Measurements from ENCODE around the gene PLA2G4B. TPM values are rescaled to one million over a fixed set of nuclear protein-coding genes. Genes with fewer than 3 reads are reported as not detected.

PLA2G4B gene
- total RNA-seq, 5 donors from 2014 or later (not counting 1 experiment from before 2014, with no cell fraction given), result 32.0 to 55.8 (median 44.9) TPM

DNA sequence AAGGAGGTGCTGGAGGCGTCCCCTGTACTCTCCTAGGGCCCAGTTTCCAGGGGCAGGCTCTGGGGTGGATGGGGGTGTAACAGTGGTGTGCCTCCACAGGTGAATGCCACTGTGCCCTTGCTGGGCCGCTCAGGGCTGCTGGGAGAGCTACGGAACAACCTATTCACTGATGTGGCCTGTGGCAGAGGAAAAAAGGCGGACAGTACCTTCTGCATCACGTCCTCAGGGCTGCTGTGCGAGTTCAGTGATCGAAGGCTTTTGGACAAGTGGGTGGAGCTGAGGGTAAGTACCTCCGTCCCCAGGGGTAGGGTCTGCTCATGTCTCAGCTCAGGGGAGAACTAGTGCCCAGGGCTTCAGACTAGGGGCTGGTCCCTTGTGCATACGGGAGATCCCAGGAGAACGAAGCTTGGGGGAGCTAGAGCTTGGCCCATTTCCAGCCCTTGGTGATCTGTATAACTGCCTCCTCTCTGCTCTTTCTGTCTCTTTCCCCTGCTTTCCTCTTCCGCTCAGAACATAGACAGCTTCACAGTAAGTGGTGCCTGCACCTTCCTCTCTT lies 25.7 kb upstream of the PLA2G4B start:
- H3K27ac Mint-ChIP-seq, result no peak overlapping the region
- H3K4me3 ChIP-seq (ENCODE audit: control insufficient read depth in 1 of 2, extremely low read depth in 1 of 2, low read length in 1 of 2), result no peak overlapping the region
- no peaks in the 10 kb centered on the region for H3K9me3 ChIP-seq
- H3K27me3 Mint-ChIP-seq, result no peaks in the 10 kb centered on the region
- no peak overlapping the region for H3K4me3 Mint-ChIP-seq
- H3K4me1 ChIP-seq (ENCODE audit: control insufficient read depth in 1 of 2, extremely low read depth in 1 of 2, insufficient read depth in 2 of 2, low read length in 2 of 2), result peaks cover 0 to 19% of the 10 kb centered on the region in 2 experiments
- H3K27ac ChIP-seq (ENCODE audit: low read length), result no peak overlapping the region
- 96% methylated on average over 10 of the region's 11 CpGs for WGBS (ENCODE audit: insufficient coverage)
- H3K36me3 Mint-ChIP-seq, result peaks cover 32% of the 10 kb centered on the region
- POLR2A ChIA-PET, result interaction anchor here in 1 of 2 donors (0.6 to 0.7 kb wide), 3 partner anchors 13 to 417 kb away, joined by 3 to 4 read pairs (median 3); no protein-coding TSS in a partner anchor
- no peak for DNase-seq
- ATAC-seq (replicated peaks in 1 of 4), result no peak
- peaks cover 5 to 43% of the 10 kb centered on the region in 2 donors for H3K36me3 ChIP-seq (ENCODE audit: control insufficient read depth in 2 of 2, extremely low read depth in 1 of 2, insufficient read depth in 1 of 2, low read length in 1 of 2)
- peaks cover 17% of the 10 kb centered on the region in 3 donors for H3K4me1 Mint-ChIP-seq
- H3K27me3 ChIP-seq (replicated peaks in 1 of 2; ENCODE audit: control insufficient read depth in 2 of 2, extremely low read depth in 1 of 2, insufficient read depth in 2 of 2, low read length in 1 of 2), result no peaks in the 10 kb centered on the region
- CTCF ChIA-PET, result interaction anchor here (1.5 to 5.8 kb wide), 5 partner anchors 12 to 157 kb away, joined by 3 to 104 read pairs (median 7); partner anchors contain the start of gene MAPKBP1 (in 2 of the 2)
- H3K9me3 Mint-ChIP-seq, result no peaks in the 10 kb centered on the region

DNA sequence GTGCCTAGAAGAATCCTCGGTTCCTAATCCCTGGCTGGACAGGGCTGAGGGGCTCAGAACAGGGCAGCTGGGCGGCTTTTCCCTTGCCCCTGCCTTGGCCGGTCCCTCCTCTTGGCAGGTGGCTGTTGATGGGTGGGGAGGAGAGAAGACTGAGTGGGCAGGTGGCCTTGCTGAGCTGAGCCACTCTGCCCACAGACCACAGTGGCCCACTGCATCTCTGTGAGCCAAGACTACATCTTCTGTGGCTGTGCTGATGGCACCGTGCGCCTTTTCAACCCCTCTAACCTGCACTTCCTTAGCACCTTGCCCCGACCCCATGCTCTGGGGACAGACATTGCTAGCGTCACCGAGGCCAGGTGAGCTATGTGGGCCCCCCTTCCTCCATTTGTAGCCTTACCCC lies 25.2 kb upstream of the PLA2G4B start:
- peaks cover 5 to 49% of the 10 kb centered on the region in 2 donors for H3K36me3 ChIP-seq (ENCODE audit: control insufficient read depth in 2 of 2, extremely low read depth in 1 of 2, insufficient read depth in 1 of 2, low read length in 1 of 2)
- no peaks in the 10 kb centered on the region for H3K27me3 Mint-ChIP-seq
- no peaks in the 10 kb centered on the region for H3K9me3 ChIP-seq
- no peaks in the 10 kb centered on the region for H3K9me3 Mint-ChIP-seq
- H3K36me3 Mint-ChIP-seq, result peaks cover 35% of the 10 kb centered on the region
- H3K4me3 ChIP-seq (ENCODE audit: control insufficient read depth in 1 of 2, extremely low read depth in 1 of 2, low read length in 1 of 2), result no peak overlapping the region
- peaks cover 0 to 19% of the 10 kb centered on the region in 2 experiments for H3K4me1 ChIP-seq (ENCODE audit: control insufficient read depth in 1 of 2, extremely low read depth in 1 of 2, insufficient read depth in 2 of 2, low read length in 2 of 2)
- no peaks in the 10 kb centered on the region for H3K27me3 ChIP-seq (replicated peaks in 1 of 2; ENCODE audit: control insufficient read depth in 2 of 2, extremely low read depth in 1 of 2, insufficient read depth in 2 of 2, low read length in 1 of 2)
- ChIA-PET CTCF (interaction anchor here (2.5 to 5.8 kb wide), 3 partner anchors 40 to 91 kb away, joined by 7 to 104 read pairs (median 42); partner anchors contain the start of gene MAPKBP1 (in 2 of the 2)), POLR2A (interaction anchor here (0.6 kb wide), 3 partner anchors 161 to 418 kb away, joined by 3 to 5 read pairs (median 4); no protein-coding TSS in a partner anchor)
- no peak for ATAC-seq (replicated peaks in 1 of 4)
- no peak overlapping the region for H3K4me3 Mint-ChIP-seq
- no peak for DNase-seq
- H3K27ac ChIP-seq (ENCODE audit: low read length), result no peak overlapping the region
- peaks cover 17% of the 10 kb centered on the region in 3 donors for H3K4me1 Mint-ChIP-seq
- 80% methylated on average over 1 of the region's 8 CpGs for WGBS (ENCODE audit: insufficient coverage)
- H3K27ac Mint-ChIP-seq, result no peak overlapping the region

DNA sequence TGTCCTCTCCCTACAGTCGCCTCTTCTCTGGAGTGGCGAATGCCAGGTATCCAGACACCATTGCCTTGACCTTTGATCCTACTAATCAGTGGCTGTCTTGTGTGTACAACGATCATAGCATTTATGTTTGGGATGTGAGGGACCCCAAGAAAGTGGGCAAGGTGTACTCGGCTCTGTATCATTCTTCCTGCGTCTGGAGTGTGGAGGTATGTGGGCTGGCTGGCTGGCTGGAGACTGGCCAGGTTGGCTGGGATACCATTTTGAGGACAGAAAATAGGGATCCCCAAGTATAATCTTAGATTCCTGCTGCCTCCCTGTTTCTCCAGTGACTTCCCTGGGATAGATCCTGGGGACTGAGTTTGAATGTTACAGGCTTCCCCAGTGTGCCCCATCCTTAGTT lies 24.1 kb upstream of the PLA2G4B start:
- H3K9me3 ChIP-seq, result no peaks in the 10 kb centered on the region
- ChIA-PET CTCF (interaction anchor here in 1 of 2 donors (5.8 kb wide), 1 partner anchor 41 kb away, joined by 104 read pairs; the partner anchor contains the start of gene MAPKBP1), POLR2A (no interaction called here)
- ATAC-seq (replicated peaks in 1 of 4), result no peak
- Mint-ChIP-seq H3K27me3 (no peaks in the 10 kb centered on the region), H3K4me1 (peaks cover 16 to 17% (median 17%) of the 10 kb centered on the region in 3 donors), H3K4me3 (no peak overlapping the region), H3K36me3 (peaks cover 42% of the 10 kb centered on the region), H3K9me3 (no peaks in the 10 kb centered on the region), H3K27ac (no peak overlapping the region)
- no peaks in the 10 kb centered on the region for H3K27me3 ChIP-seq (replicated peaks in 1 of 2; ENCODE audit: control insufficient read depth in 2 of 2, extremely low read depth in 1 of 2, insufficient read depth in 2 of 2, low read length in 1 of 2)
- DNase-seq, result no peak
- no peak overlapping the region for H3K27ac ChIP-seq (ENCODE audit: low read length)
- 100% methylated on average over 4 of the region's 5 CpGs for WGBS (ENCODE audit: insufficient coverage)
- peaks cover 5 to 59% of the 10 kb centered on the region in 2 donors for H3K36me3 ChIP-seq (ENCODE audit: control insufficient read depth in 2 of 2, extremely low read depth in 1 of 2, insufficient read depth in 1 of 2, low read length in 1 of 2)
- H3K4me1 ChIP-seq (ENCODE audit: control insufficient read depth in 1 of 2, extremely low read depth in 1 of 2, insufficient read depth in 2 of 2, low read length in 2 of 2), result peaks cover 0 to 18% of the 10 kb centered on the region in 2 experiments
- no peak overlapping the region for H3K4me3 ChIP-seq (ENCODE audit: control insufficient read depth in 1 of 2, extremely low read depth in 1 of 2, low read length in 1 of 2)

DNA sequence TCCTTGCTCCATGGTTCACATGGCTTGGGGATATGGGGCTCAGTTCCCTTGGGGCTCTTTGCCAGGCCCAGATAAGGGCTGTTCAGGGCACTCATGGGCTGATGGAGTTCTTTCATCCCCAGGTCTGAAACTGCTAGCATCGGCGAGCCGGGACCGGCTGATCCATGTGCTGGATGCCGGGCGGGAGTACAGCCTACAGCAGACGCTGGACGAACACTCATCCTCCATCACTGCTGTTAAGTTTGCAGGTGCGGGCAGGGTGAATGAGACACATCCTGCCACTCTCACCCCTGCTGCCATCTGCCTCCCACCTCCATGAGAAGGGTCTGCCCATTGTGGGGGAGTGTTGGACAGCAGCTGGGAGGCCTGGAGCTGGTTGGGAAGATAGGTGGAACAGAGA lies 21.9 kb upstream of the PLA2G4B start:
- Histone ChIP-seq H3K36me3 (ENCODE audit: control insufficient read depth in 2 of 2, extremely low read depth in 1 of 2, insufficient read depth in 1 of 2, low read length in 1 of 2) (peaks cover 11 to 77% of the 10 kb centered on the region in 2 donors), H3K27me3 (replicated peaks in 1 of 2; ENCODE audit: control insufficient read depth in 2 of 2, extremely low read depth in 1 of 2, insufficient read depth in 2 of 2, low read length in 1 of 2) (no peaks in the 10 kb centered on the region), H3K9me3 (no peaks in the 10 kb centered on the region), H3K4me3 (ENCODE audit: control insufficient read depth in 1 of 2, extremely low read depth in 1 of 2, low read length in 1 of 2) (no peak overlapping the region), H3K27ac (ENCODE audit: low read length) (no peak overlapping the region), H3K4me1 (ENCODE audit: control insufficient read depth in 1 of 2, extremely low read depth in 1 of 2, insufficient read depth in 2 of 2, low read length in 2 of 2) (peaks cover 0 to 1% of the 10 kb centered on the region in 2 experiments)
- Mint-ChIP-seq H3K36me3 (peaks cover 53% of the 10 kb centered on the region), H3K4me3 (no peak overlapping the region), H3K4me1 (peaks cover 1 to 2% (median 2%) of the 10 kb centered on the region in 3 donors), H3K27me3 (no peaks in the 10 kb centered on the region), H3K27ac (no peak overlapping the region), H3K9me3 (no peaks in the 10 kb centered on the region)
- WGBS (ENCODE audit: insufficient coverage), result 100% methylated on average over 4 of the region's 9 CpGs
- DNase-seq (no peak), ATAC-seq (replicated peaks in 1 of 4) (no peak)
- CTCF ChIA-PET, result interaction anchor here in 1 of 2 donors (1.1 kb wide), 1 partner anchor 42 kb away, joined by 3 read pairs; the partner anchor contains the start of gene MAPKBP1
- POLR2A ChIA-PET, result interaction anchor here in 1 of 2 donors (0.6 kb wide), 1 partner anchor 400 kb away, joined by 3 read pairs; no protein-coding TSS in a partner anchor

DNA sequence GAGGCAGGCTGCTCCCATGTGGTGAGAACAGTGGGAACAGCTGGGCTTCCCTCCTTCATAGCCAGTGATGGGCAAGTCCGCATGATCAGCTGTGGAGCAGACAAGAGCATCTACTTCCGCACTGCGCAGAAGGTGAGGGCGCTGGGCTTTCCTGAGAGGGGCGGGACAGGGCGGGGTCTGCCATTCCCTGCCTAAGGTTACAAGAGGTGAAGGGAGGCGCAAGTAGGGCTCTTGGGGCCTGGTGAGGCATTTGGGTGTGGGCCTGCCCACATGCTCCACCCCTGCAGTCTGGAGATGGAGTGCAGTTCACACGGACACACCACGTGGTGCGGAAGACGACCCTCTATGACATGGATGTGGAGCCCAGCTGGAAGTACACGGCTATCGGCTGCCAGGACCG lies 21.3 kb upstream of the PLA2G4B start:
- no peak for DNase-seq

DNA sequence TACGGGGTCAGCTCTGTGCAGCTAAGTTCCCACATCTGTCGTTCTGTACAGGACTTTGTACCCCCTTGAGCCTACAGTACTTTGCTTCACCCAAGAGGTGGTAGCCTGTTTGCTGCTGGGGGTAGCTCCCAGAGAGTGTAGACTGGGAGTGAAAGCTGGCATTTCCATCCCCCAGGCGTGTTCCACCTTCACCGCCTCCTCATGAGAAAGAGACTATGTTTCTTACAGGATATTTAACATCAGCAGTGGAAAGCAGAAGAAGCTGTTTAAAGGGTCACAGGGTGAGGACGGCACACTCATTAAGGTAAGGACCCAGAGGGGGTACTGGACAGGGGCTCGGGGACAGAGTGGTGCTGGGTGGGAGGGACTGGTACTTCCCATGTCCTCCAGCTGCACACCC lies 20.9 kb upstream of the PLA2G4B start:
- Histone ChIP-seq H3K9me3 (no peaks in the 10 kb centered on the region), H3K4me1 (ENCODE audit: control insufficient read depth in 1 of 2, extremely low read depth in 1 of 2, insufficient read depth in 2 of 2, low read length in 2 of 2) (no peaks in the 10 kb centered on the region), H3K27ac (ENCODE audit: low read length) (no peak overlapping the region), H3K4me3 (ENCODE audit: control insufficient read depth in 1 of 2, extremely low read depth in 1 of 2, low read length in 1 of 2) (no peak overlapping the region), H3K36me3 (ENCODE audit: control insufficient read depth in 2 of 2, extremely low read depth in 1 of 2, insufficient read depth in 1 of 2, low read length in 1 of 2) (peaks cover 11 to 84% of the 10 kb centered on the region in 2 donors), H3K27me3 (replicated peaks in 1 of 2; ENCODE audit: control insufficient read depth in 2 of 2, extremely low read depth in 1 of 2, insufficient read depth in 2 of 2, low read length in 1 of 2) (no peaks in the 10 kb centered on the region)
- ChIA-PET CTCF (no interaction called here), POLR2A (no interaction called here)
- no peak for ATAC-seq (replicated peaks in 1 of 4)
- Mint-ChIP-seq H3K27me3 (no peaks in the 10 kb centered on the region), H3K4me3 (no peak overlapping the region), H3K9me3 (no peaks in the 10 kb centered on the region), H3K4me1 (no peaks in the 10 kb centered on the region), H3K27ac (no peak overlapping the region), H3K36me3 (peaks cover 54% of the 10 kb centered on the region)
- WGBS (ENCODE audit: insufficient coverage), result 100% methylated on average over 1 of the region's 6 CpGs
- DNase-seq, result no peak

More for the DNA sequence above, 21.3 kb upstream of the PLA2G4B start:
- no peaks in the 10 kb centered on the region for H3K27me3 Mint-ChIP-seq
- WGBS (ENCODE audit: insufficient coverage), result over 99% methylated on average over 13 of the region's 14 CpGs
- H3K9me3 ChIP-seq, result no peaks in the 10 kb centered on the region
- ChIA-PET POLR2A (no interaction called here), CTCF (interaction anchor here in 1 of 2 donors (1.1 kb wide), 1 partner anchor 43 kb away, joined by 3 read pairs; the partner anchor contains the start of gene MAPKBP1)
- H3K27ac ChIP-seq (ENCODE audit: low read length), result no peak overlapping the region
- no peak overlapping the region for H3K27ac Mint-ChIP-seq
- H3K4me3 ChIP-seq (ENCODE audit: control insufficient read depth in 1 of 2, extremely low read depth in 1 of 2, low read length in 1 of 2), result no peak overlapping the region
- no peaks in the 10 kb centered on the region for H3K27me3 ChIP-seq (replicated peaks in 1 of 2; ENCODE audit: control insufficient read depth in 2 of 2, extremely low read depth in 1 of 2, insufficient read depth in 2 of 2, low read length in 1 of 2)
- no peak for ATAC-seq (replicated peaks in 1 of 4)
- H3K36me3 Mint-ChIP-seq, result peaks cover 54% of the 10 kb centered on the region
- H3K4me1 ChIP-seq (ENCODE audit: control insufficient read depth in 1 of 2, extremely low read depth in 1 of 2, insufficient read depth in 2 of 2, low read length in 2 of 2), result no peaks in the 10 kb centered on the region
- no peaks in the 10 kb centered on the region for H3K4me1 Mint-ChIP-seq
- no peak overlapping the region for H3K4me3 Mint-ChIP-seq
- peaks cover 11 to 80% of the 10 kb centered on the region in 2 donors for H3K36me3 ChIP-seq (ENCODE audit: control insufficient read depth in 2 of 2, extremely low read depth in 1 of 2, insufficient read depth in 1 of 2, low read length in 1 of 2)
- no peaks in the 10 kb centered on the region for H3K9me3 Mint-ChIP-seq

All from T-cell (primary cell).